ENCODE data around the gene PVALEF. TPM values are rescaled to one million over a fixed set of nuclear protein-coding genes. Genes with fewer than 3 reads are reported as not detected.
A peak's percentile ranks its signal among the peaks of the same experiment; 100 is the strongest.

PVALEF gene
- total and polyA plus RNA-seq, 9 donors = 0.21 to 1.4 (median 0.99) TPM

- H3K4me1 ChIP-seq (ENCODE audit: control insufficient read depth, insufficient read depth, low read length) = peaks cover 49% of the 10 kb centered on the region
- H3K27me3 ChIP-seq (ENCODE audit: control insufficient read depth, insufficient read depth, low read length) = peaks cover 18% of the 10 kb centered on the region
- peaks cover 6% of the 10 kb centered on the region for H3K36me3 ChIP-seq (ENCODE audit: control insufficient read depth, insufficient read depth, low read length)
- DNase-seq = no peak
- WGBS (ENCODE audit: insufficient coverage) = 22% methylated on average over 102 of the region's 109 CpGs
- no peak overlapping the region for H3K4me3 ChIP-seq (ENCODE audit: low read length)
- H3K27ac ChIP-seq (ENCODE audit: low read length) = no peak overlapping the region
- no peaks in the 10 kb centered on the region for H3K9me3 ChIP-seq (replicated peaks; ENCODE audit: control insufficient read depth, low read depth, low read length)
These were observed 43.2 kb upstream of the PVALEF start for GRCh38 chr17:81121841-81122733.

GRCh38 chr17:81123052-81124048 is 42.0 kb upstream of the PVALEF start:
- Histone ChIP-seq H3K9me3 (replicated peaks; ENCODE audit: control insufficient read depth, low read depth, low read length) (no peaks in the 10 kb centered on the region), H3K4me1 (ENCODE audit: control insufficient read depth, insufficient read depth, low read length) (peaks cover 53% of the 10 kb centered on the region), H3K27me3 (ENCODE audit: control insufficient read depth, insufficient read depth, low read length) (peaks cover 16% of the 10 kb centered on the region), H3K27ac (ENCODE audit: low read length) (no peak overlapping the region), H3K4me3 (ENCODE audit: low read length) (no peak overlapping the region), H3K36me3 (ENCODE audit: control insufficient read depth, insufficient read depth, low read length) (peaks cover 6% of the 10 kb centered on the region)
- DNase-seq = no peak
- 86% methylated on average over 36 of the region's 39 CpGs for WGBS (ENCODE audit: insufficient coverage)

- H3K9me3 ChIP-seq (replicated peaks; ENCODE audit: control insufficient read depth, low read depth, low read length) = no peaks in the 10 kb centered on the region
- H3K36me3 ChIP-seq (ENCODE audit: control insufficient read depth, insufficient read depth, low read length) = peaks cover 6% of the 10 kb centered on the region
- peaks cover 44% of the 10 kb centered on the region for H3K4me1 ChIP-seq (ENCODE audit: control insufficient read depth, insufficient read depth, low read length)
- no peak overlapping the region for H3K4me3 ChIP-seq (ENCODE audit: low read length)
- H3K27ac ChIP-seq (ENCODE audit: low read length) = no peak overlapping the region
- peaks cover 16% of the 10 kb centered on the region for H3K27me3 ChIP-seq (ENCODE audit: control insufficient read depth, insufficient read depth, low read length)
- 85% methylated on average over 17 of the region's 18 CpGs for WGBS (ENCODE audit: insufficient coverage)
- DNase-seq = no peak
These were observed 40.9 kb upstream of the PVALEF start for GRCh38 chr17:81124377-81124776.

- DNase-seq = peak; percentile 76
- 55% methylated on average over 4 of the region's 14 CpGs for WGBS (ENCODE audit: insufficient coverage)
- H3K36me3 ChIP-seq (ENCODE audit: control insufficient read depth, insufficient read depth, low read length) = peaks cover 6% of the 10 kb centered on the region
- no peaks in the 10 kb centered on the region for H3K9me3 ChIP-seq (replicated peaks; ENCODE audit: control insufficient read depth, low read depth, low read length)
- H3K4me3 ChIP-seq (ENCODE audit: low read length) = no peak overlapping the region
- peaks cover 16% of the 10 kb centered on the region for H3K27me3 ChIP-seq (ENCODE audit: control insufficient read depth, insufficient read depth, low read length)
- H3K4me1 ChIP-seq (ENCODE audit: control insufficient read depth, insufficient read depth, low read length) = peaks cover 42% of the 10 kb centered on the region
- peak overlapping the region; percentile 71 for H3K27ac ChIP-seq (ENCODE audit: low read length)
These were observed 39.7 kb upstream of the PVALEF start for GRCh38 chr17:81125573-81126081.

- no peak overlapping the region for H3K4me3 ChIP-seq (ENCODE audit: low read length)
- H3K9me3 ChIP-seq (replicated peaks; ENCODE audit: control insufficient read depth, low read depth, low read length) = no peaks in the 10 kb centered on the region
- H3K27me3 ChIP-seq (ENCODE audit: control insufficient read depth, insufficient read depth, low read length) = peaks cover 9% of the 10 kb centered on the region
- WGBS (ENCODE audit: insufficient coverage) = 55% methylated on average over 21 of the region's 34 CpGs
- no peak for DNase-seq
- H3K27ac ChIP-seq (ENCODE audit: low read length) = peak overlapping the region; percentile 6
- peaks cover 42% of the 10 kb centered on the region for H3K4me1 ChIP-seq (ENCODE audit: control insufficient read depth, insufficient read depth, low read length)
- peaks cover 6% of the 10 kb centered on the region for H3K36me3 ChIP-seq (ENCODE audit: control insufficient read depth, insufficient read depth, low read length)
These were observed 38.8 kb upstream of the PVALEF start for GRCh38 chr17:81126281-81127132.

GRCh38 chr17:81127133-81127455 is 38.2 kb upstream of the PVALEF start:
- 63% methylated on average over 2 of the region's 5 CpGs for WGBS (ENCODE audit: insufficient coverage)
- H3K27ac ChIP-seq (ENCODE audit: low read length) = no peak overlapping the region

GRCh38 chr17:81127526-81128177 is 37.7 kb upstream of the PVALEF start:
- H3K4me1 ChIP-seq (ENCODE audit: control insufficient read depth, insufficient read depth, low read length) = peaks cover 42% of the 10 kb centered on the region
- no peaks in the 10 kb centered on the region for H3K9me3 ChIP-seq (replicated peaks; ENCODE audit: control insufficient read depth, low read depth, low read length)
- WGBS (ENCODE audit: insufficient coverage) = 69% methylated on average over 11 of the region's 25 CpGs
- H3K27ac ChIP-seq (ENCODE audit: low read length) = no peak overlapping the region
- H3K27me3 ChIP-seq (ENCODE audit: control insufficient read depth, insufficient read depth, low read length) = peaks cover 3% of the 10 kb centered on the region
- H3K4me3 ChIP-seq (ENCODE audit: low read length) = no peak overlapping the region
- peaks cover 6% of the 10 kb centered on the region for H3K36me3 ChIP-seq (ENCODE audit: control insufficient read depth, insufficient read depth, low read length)
- no peak for DNase-seq

More at GRCh38 chr17:81127133-81127455, 38.2 kb upstream of the PVALEF start:
- Histone ChIP-seq H3K9me3 (replicated peaks; ENCODE audit: control insufficient read depth, low read depth, low read length) (no peaks in the 10 kb centered on the region), H3K4me3 (ENCODE audit: low read length) (no peak overlapping the region), H3K36me3 (ENCODE audit: control insufficient read depth, insufficient read depth, low read length) (peaks cover 6% of the 10 kb centered on the region), H3K4me1 (ENCODE audit: control insufficient read depth, insufficient read depth, low read length) (peaks cover 42% of the 10 kb centered on the region), H3K27me3 (ENCODE audit: control insufficient read depth, insufficient read depth, low read length) (peaks cover 5% of the 10 kb centered on the region)
- DNase-seq = no peak

- Histone ChIP-seq H3K4me3 (ENCODE audit: low read length) (no peak overlapping the region), H3K9me3 (replicated peaks; ENCODE audit: control insufficient read depth, low read depth, low read length) (no peaks in the 10 kb centered on the region), H3K27ac (ENCODE audit: low read length) (no peak overlapping the region), H3K36me3 (ENCODE audit: control insufficient read depth, insufficient read depth, low read length) (peaks cover 6% of the 10 kb centered on the region), H3K27me3 (ENCODE audit: control insufficient read depth, insufficient read depth, low read length) (no peaks in the 10 kb centered on the region), H3K4me1 (ENCODE audit: control insufficient read depth, insufficient read depth, low read length) (peaks cover 36% of the 10 kb centered on the region)
- no peak for DNase-seq
- 78% methylated on average over 14 of the region's 14 CpGs for WGBS (ENCODE audit: insufficient coverage)
These were observed 37.0 kb upstream of the PVALEF start for GRCh38 chr17:81128338-81128737.

GRCh38 chr17:81128774-81129173 is 36.5 kb upstream of the PVALEF start:
- no peak for DNase-seq
- no peaks in the 10 kb centered on the region for H3K9me3 ChIP-seq (replicated peaks; ENCODE audit: control insufficient read depth, low read depth, low read length)
- no peak overlapping the region for H3K4me3 ChIP-seq (ENCODE audit: low read length)
- 92% methylated on average over 22 of the region's 23 CpGs for WGBS (ENCODE audit: insufficient coverage)
- H3K36me3 ChIP-seq (ENCODE audit: control insufficient read depth, insufficient read depth, low read length) = peaks cover 6% of the 10 kb centered on the region
- H3K4me1 ChIP-seq (ENCODE audit: control insufficient read depth, insufficient read depth, low read length) = peaks cover 35% of the 10 kb centered on the region
- no peak overlapping the region for H3K27ac ChIP-seq (ENCODE audit: low read length)
- H3K27me3 ChIP-seq (ENCODE audit: control insufficient read depth, insufficient read depth, low read length) = no peaks in the 10 kb centered on the region

Measured in muscle of leg (tissue), 11 donors.